IgD-negative memory B cell (primary cell): Measurements from ENCODE around the gene JARID2. TPM values are rescaled to one million over a fixed set of nuclear protein-coding genes. Genes with fewer than 3 reads are reported as not detected.
"Not testable (repeated sequence)": the region's sequence is repeated elsewhere in the genome, so short reads cannot be mapped to it uniquely, and the experiment has no call there.

ENCODE experiments used
- H3K27ac Mint-ChIP-seq, 3 donors: one replicate each; pipeline ENCODE4 v1.8.0; 2020 to 2022; ENCODE audit warnings: mild to moderate bottlenecking in 3 of 3, mixed read lengths in 3 of 3, moderate library complexity in 1 of 3
- H3K27me3 Mint-ChIP-seq: one replicate; pipeline ENCODE4 v1.8.0; 2021; ENCODE audit warnings: mixed read lengths
- H3K36me3 Mint-ChIP-seq: one replicate; pipeline ENCODE4 v1.8.0; 2020; ENCODE audit warnings: mild to moderate bottlenecking, mixed read lengths
- H3K4me1 Mint-ChIP-seq, 3 donors: one replicate each; pipeline ENCODE4 v1.8.0; 2020 to 2022; ENCODE audit warnings: mixed read lengths in 3 of 3, mild to moderate bottlenecking in 1 of 3
- H3K4me3 Mint-ChIP-seq, 4 donors: one replicate each; pipeline ENCODE4 v1.8.0; 2020 to 2022; ENCODE audit warnings: mild to moderate bottlenecking in 4 of 4, mixed read lengths in 4 of 4, moderate library complexity in 3 of 4
- H3K9me3 Mint-ChIP-seq, 3 donors: one replicate each; pipeline ENCODE4 v1.8.0; 2020 to 2021; ENCODE audit warnings: mixed read lengths in 3 of 3, mild to moderate bottlenecking in 1 of 3
- polyA plus RNA-seq: library from polyadenylated mRNA; unstranded; fragments of 300-500 nt; fragmentation: Illumina TruSeq; gene quantifications from one replicate; pipeline ENCODE4 v1.2.3, GENCODE V29; 2021

JARID2 gene
- polyA plus RNA-seq, 1 donor from 2014 or later = 10.8 TPM

GRCh38 chr6:15403094-15403755, 157.4 kb downstream of the JARID2 start:
- Mint-ChIP-seq H3K4me1 (peaks cover 52 to 64% (median 60%) of the 10 kb centered on the region in 3 donors), H3K27ac (peak overlapping the region in 1 of 3 donors; percentile 15), H3K36me3 (peaks cover 2% of the 10 kb centered on the region), H3K4me3 (peak overlapping the region in 2 of 4 donors; percentile 11 to 81), H3K27me3 (no peaks in the 10 kb centered on the region), H3K9me3 (no peaks in the 10 kb centered on the region)

GRCh38 chr6:15404685-15404980, 158.8 kb downstream of the JARID2 start:
- Mint-ChIP-seq H3K4me3 (no peak overlapping the region), H3K27ac (no peak overlapping the region), H3K9me3 (no peaks in the 10 kb centered on the region), H3K27me3 (no peaks in the 10 kb centered on the region), H3K4me1 (peaks cover 42 to 65% (median 64%) of the 10 kb centered on the region in 3 donors), H3K36me3 (peaks cover 2% of the 10 kb centered on the region)

DNA sequence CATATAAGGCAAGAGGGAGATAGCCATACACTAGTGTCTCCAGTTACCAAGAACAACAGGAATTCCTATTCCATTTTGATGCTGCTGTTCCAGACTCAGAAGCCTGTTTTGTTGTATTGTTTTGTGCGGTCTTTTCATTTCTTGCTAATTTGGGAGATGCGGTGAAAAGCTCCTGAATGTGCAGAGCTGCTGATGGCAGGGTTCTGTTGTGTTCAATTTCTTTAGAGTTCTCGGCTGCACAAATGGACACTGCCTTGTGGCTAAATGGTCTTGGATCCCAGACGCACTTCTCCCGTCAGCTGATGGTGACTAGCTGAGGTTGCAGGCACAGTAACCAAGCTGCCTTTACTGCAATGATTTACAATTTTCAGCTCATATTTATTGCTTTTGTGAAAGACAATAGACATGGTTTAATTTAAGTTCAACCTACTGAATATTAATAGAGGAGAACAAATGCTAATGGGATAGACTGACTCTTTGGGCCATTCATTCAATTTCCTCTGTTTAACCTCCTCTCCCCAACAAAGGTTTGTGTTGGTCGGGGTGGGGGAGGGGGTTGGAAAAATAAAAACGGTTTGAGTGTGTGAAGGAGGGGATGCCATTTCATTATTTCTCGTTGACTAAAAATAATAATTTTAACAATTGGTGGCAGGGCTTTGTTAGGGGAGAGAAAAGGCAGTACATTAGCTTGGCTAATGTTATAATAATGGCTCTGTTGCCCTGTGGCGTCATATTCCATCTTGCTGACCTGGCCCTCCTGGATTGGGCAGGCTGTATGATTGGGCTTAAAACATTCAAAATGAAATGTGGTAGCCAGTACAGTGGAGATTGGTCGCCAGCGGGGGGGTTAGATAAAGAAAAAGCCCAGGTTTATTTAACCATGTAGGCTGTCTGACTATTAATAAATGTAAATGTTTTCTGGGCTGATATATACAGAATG, 159.5 kb downstream of the JARID2 start:
- no peaks in the 10 kb centered on the region for H3K27me3 Mint-ChIP-seq
- no peaks in the 10 kb centered on the region for H3K9me3 Mint-ChIP-seq
- no peak overlapping the region for H3K27ac Mint-ChIP-seq
- H3K4me1 Mint-ChIP-seq = peaks cover 43 to 71% (median 65%) of the 10 kb centered on the region in 3 donors
- H3K4me3 Mint-ChIP-seq = no peak overlapping the region
- peaks cover 2% of the 10 kb centered on the region for H3K36me3 Mint-ChIP-seq

GRCh38 chr6:15406452-15406851, 160.6 kb downstream of the JARID2 start:
- H3K4me1 Mint-ChIP-seq = peaks cover 43 to 72% (median 67%) of the 10 kb centered on the region in 3 donors
- peaks cover 2% of the 10 kb centered on the region for H3K36me3 Mint-ChIP-seq
- H3K27me3 Mint-ChIP-seq = no peaks in the 10 kb centered on the region
- no peak overlapping the region for H3K27ac Mint-ChIP-seq
- H3K4me3 Mint-ChIP-seq = no peak overlapping the region
- H3K9me3 Mint-ChIP-seq = no peaks in the 10 kb centered on the region

DNA sequence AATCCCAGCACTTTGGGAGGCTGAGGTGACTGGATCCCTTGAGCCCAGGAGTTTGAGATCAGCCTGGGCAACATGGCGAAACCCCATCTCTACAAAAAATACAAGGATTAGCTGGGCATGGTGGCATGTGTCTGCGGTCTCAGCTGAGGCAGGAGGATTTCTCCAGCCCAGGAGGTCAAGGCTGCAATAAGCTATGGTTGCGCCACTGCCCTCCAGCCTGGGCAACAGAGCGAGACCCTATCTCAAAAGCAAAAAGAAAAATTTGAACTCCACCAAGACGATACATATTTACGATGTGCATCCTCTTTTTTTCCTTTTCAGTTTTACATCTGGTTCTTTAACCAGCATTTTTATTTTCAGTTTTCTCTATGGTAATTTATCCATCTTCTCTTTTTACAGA, 162.1 kb downstream of the JARID2 start:
- Mint-ChIP-seq H3K27ac (no peak overlapping the region), H3K9me3 (no peaks in the 10 kb centered on the region), H3K4me1 (peaks cover 38 to 66% (median 60%) of the 10 kb centered on the region in 3 donors), H3K27me3 (no peaks in the 10 kb centered on the region), H3K4me3 (peak overlapping the region in 1 of 4 donors; percentile 29), H3K36me3 (peaks cover 2% of the 10 kb centered on the region)

GRCh38 chr6:15408758-15409157, 162.9 kb downstream of the JARID2 start:
- Mint-ChIP-seq H3K9me3 (no peaks in the 10 kb centered on the region), H3K36me3 (peaks cover 2% of the 10 kb centered on the region), H3K27ac (no peak overlapping the region), H3K4me3 (no peak overlapping the region), H3K27me3 (no peaks in the 10 kb centered on the region), H3K4me1 (peaks cover 32 to 59% (median 52%) of the 10 kb centered on the region in 3 donors)

DNA sequence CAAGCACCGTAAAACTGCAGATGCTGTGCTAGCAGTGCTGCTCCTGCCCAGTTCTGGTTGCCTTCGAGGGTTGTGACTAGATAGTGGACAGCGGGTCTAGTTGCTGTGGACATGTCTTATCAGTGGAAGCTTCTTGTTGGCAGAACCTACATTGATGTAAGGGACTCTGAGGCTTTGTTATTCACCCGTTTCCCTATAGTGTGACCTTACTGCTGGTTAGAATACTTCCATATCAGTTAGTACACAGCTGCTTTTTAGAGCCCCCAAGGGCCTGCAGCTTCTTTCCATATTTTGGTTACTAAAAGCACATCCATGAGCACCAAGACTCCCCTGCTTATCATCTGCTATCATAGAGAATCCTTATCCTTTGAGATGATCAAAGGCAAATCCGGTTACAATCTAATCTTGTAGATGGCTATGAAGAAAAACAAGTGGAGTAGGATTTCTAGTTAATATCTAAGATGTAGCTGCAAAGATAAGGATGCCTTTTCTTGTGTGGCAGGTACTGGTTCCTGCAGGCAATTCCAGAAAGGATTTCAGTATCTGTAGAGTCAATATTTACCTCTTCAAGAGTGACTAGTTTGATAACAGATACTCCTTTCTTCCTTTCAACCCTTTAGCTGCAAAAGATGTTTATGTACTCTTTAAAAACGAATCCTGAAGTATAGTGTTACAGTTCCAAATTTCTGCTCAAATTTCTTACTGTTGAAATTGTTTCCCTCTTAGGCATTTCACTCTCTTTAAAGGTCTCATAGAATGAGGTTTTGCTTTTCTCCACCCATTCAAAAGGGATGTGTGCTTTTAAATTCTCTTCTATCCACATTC, 163.6 kb downstream of the JARID2 start:
- Mint-ChIP-seq H3K9me3 (no peaks in the 10 kb centered on the region), H3K36me3 (peaks cover 2% of the 10 kb centered on the region), H3K27me3 (no peaks in the 10 kb centered on the region), H3K27ac (no peak overlapping the region), H3K4me1 (peaks cover 24 to 64% (median 49%) of the 10 kb centered on the region in 3 donors), H3K4me3 (no peak overlapping the region)

DNA sequence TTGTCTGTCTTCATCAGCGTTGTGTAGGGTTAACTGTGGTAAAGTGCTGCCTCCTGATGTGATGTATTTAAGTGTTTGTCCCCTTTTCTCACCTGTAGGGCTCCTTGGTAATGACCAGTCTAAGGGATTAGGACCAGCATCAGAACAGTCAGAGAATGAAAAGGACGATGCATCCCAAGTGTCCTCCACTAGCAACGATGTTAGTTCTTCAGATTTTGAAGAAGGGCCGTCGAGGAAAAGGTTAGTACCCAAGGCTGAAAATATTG, 164.2 kb downstream of the JARID2 start:
- Mint-ChIP-seq H3K27ac (no peak overlapping the region), H3K4me1 (peaks cover 21 to 58% (median 44%) of the 10 kb centered on the region in 3 donors), H3K9me3 (no peaks in the 10 kb centered on the region), H3K27me3 (no peaks in the 10 kb centered on the region), H3K36me3 (peaks cover 2% of the 10 kb centered on the region), H3K4me3 (no peak overlapping the region)

GRCh38 chr6:15410752-15411151, 164.9 kb downstream of the JARID2 start:
- H3K27me3 Mint-ChIP-seq = no peaks in the 10 kb centered on the region

DNA sequence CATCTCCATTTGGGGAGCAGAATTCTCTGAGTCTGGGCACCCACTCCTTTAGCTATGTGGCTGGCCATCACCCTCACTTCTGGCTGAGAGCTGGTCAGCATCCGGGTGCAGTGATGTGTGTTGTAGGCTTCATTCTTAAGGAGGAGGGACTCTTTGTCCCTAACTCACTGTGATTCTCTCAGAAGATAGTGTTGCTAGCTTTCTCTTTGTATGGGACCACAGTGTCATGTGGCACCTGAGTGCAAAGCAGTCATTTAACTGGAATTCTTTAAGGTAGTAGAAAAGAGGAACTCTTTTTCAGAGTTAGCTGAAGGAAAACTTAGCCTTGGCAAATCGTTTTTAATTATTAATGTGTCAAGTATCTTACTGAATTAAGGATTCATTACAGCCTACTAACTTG, 165.9 kb downstream of the JARID2 start:
- H3K36me3 Mint-ChIP-seq = peaks cover 2% of the 10 kb centered on the region
- H3K4me1 Mint-ChIP-seq = peaks cover 21 to 53% (median 44%) of the 10 kb centered on the region in 3 donors
- H3K27ac Mint-ChIP-seq = peak overlapping the region in 1 of 3 donors; percentile 27
- peaks cover 0 to under 1% (median under 1%) of the 10 kb centered on the region in 3 donors for H3K9me3 Mint-ChIP-seq
- no peak overlapping the region for H3K4me3 Mint-ChIP-seq
- no peaks in the 10 kb centered on the region for H3K27me3 Mint-ChIP-seq

More at GRCh38 chr6:15410752-15411151, 164.9 kb downstream of the JARID2 start:
- peaks cover 2% of the 10 kb centered on the region for H3K36me3 Mint-ChIP-seq
- no peaks in the 10 kb centered on the region for H3K9me3 Mint-ChIP-seq
- peaks cover 21 to 53% (median 43%) of the 10 kb centered on the region in 3 donors for H3K4me1 Mint-ChIP-seq
- no peak overlapping the region for H3K4me3 Mint-ChIP-seq
- no peak overlapping the region for H3K27ac Mint-ChIP-seq

- Mint-ChIP-seq H3K9me3 (peaks cover 0 to 4% (median 4%) of the 10 kb centered on the region in 3 donors), H3K36me3 (no peaks in the 10 kb centered on the region), H3K4me1 (peaks cover 19 to 53% (median 44%) of the 10 kb centered on the region in 3 donors), H3K27ac (no peak overlapping the region), H3K4me3 (no peak overlapping the region), H3K27me3 (no peaks in the 10 kb centered on the region)
These were observed 166.9 kb downstream of the JARID2 start for GRCh38 chr6:15412767-15413166.

DNA sequence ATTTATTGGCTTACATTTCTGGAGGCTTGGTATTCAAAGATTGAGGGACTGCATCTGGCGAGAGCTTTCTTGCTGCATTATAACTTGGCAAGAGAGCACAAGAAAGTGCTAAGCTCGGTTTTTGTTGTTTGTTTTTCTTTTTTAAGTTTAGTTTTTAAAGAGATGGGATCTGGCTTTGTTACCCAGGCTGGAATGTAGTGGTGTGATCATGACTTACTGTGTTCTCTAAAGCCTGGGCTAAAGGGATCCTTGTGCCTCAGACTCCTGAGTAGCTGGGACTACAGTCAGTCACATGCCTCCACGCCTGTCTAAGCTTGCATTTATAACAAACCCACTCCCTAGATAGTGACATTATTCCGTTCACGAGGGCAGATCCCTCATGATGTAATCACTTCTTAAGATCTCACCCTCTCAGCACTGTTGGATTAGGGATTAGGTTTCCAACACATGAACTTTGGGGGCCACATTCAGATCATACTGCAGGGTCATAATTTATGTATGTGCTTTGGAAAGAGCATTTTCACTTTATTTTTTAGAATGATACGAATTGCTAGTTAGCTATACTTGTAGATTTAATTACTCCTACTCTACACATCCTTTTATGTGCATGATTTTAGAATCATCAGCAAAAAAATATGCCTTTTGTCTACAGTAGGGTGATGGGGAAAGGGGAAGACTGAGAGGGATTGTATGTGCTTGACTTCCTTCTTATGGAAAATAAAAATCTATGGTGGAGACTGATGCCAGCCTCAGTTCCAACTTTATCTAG, 167.8 kb downstream of the JARID2 start:
- Mint-ChIP-seq H3K4me3 (no peak overlapping the region), H3K27ac (no peak overlapping the region), H3K27me3 (no peaks in the 10 kb centered on the region), H3K9me3 (peaks cover 0 to 7% (median 4%) of the 10 kb centered on the region in 3 donors), H3K36me3 (peaks cover 3% of the 10 kb centered on the region), H3K4me1 (peaks cover 19 to 44% (median 40%) of the 10 kb centered on the region in 3 donors)

GRCh38 chr6:15414235-15414612, 168.4 kb downstream of the JARID2 start:
- Mint-ChIP-seq H3K27ac (no peak overlapping the region), H3K4me1 (peaks cover 19 to 39% (median 34%) of the 10 kb centered on the region in 3 donors), H3K36me3 (peaks cover 3% of the 10 kb centered on the region), H3K9me3 (peaks cover 1 to 7% (median 5%) of the 10 kb centered on the region in 3 donors), H3K4me3 (no peak overlapping the region), H3K27me3 (no peaks in the 10 kb centered on the region)

DNA sequence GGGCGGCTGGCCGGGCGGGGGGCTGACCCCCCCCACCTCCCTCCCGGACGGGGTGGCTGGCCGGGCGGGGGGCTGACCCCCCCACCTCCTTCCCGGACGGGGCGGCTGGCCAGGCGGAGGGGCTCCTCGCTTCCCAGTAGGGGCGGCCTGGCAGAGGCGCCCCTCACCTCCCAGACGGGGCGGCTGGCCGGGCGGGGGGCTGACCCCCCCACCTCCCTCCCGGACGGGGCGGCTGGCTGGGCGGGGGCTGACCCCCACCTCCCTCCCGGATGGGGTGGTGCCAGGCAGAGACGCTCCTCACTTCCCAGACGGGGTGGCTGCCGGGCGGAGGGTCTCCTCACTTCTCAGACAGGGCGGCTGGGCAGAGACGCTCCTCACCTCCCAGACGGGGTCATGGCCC, 169.8 kb downstream of the JARID2 start:
- not testable (repeated sequence) for H3K9me3 Mint-ChIP-seq, H3K36me3 Mint-ChIP-seq, H3K4me3 Mint-ChIP-seq, H3K27me3 Mint-ChIP-seq, H3K27ac Mint-ChIP-seq
- H3K4me1 Mint-ChIP-seq = peaks cover 15 to 31% (median 26%) of the 10 kb centered on the region in 3 donors
